ENCODE results near the gene DNAH8.
A peak's percentile ranks its signal among the peaks of the same experiment; 100 is the strongest.

The DNAH8 gene

DNA sequence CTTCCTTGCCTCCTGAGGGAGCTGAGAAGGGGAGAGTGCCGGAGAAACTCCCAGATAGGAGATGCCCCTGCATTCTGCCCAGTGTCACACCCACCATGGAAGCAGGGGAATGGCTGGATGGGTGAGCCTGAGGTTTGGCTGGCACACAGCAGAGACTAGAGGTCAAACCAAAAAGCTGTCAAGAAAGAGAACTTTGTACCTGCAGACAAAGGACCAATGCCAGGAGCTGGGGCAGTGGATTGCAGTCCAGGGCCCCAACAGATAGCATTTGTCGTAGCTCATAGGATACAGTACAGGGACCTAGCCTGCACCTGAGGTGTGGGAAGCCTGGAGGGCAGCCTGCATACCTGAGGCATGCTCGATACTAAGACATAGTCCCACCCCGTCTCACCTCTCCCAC lies 227.3 kb downstream of the DNAH8 start:
- Histone ChIP-seq H3K4me1 (no peaks in the 10 kb centered on the region), H3K27me3 (ENCODE audit: low read depth) (no peaks in the 10 kb centered on the region), H3K9me3 (no peaks in the 10 kb centered on the region), H3K36me3 (replicated peaks) (no peaks in the 10 kb centered on the region), H3K4me3 (no peak overlapping the region)
- DNase-seq (ENCODE audit: low spot score in 2 of 2), result no peak
- in situ Hi-C loops (cut with MboI; ENCODE audit: low sequenced_read_pairs), result no loop called here

DNA sequence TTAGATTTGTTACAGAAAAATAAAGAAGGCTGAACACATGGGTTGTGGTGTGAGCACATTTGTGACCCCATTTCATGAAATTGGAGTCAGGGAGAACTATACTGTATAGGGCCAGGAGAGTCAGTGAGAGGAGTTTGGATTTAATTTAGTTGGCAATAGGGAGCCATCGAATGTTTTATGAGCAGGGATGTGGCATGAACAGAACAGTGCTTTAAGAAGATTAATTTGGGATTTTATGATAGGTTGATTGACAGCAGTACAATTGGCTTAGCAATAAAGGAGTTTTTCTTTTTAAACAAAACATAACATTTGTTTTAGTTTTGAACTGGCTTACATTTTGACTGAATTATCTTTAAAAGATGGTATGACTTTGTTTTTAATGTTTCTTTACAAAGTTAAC lies 227.9 kb downstream of the DNAH8 start:
- H3K9me3 ChIP-seq, result no peaks in the 10 kb centered on the region
- H3K4me1 ChIP-seq, result no peaks in the 10 kb centered on the region
- H3K36me3 ChIP-seq (replicated peaks), result no peaks in the 10 kb centered on the region
- H3K27me3 ChIP-seq (ENCODE audit: low read depth), result no peaks in the 10 kb centered on the region
- H3K4me3 ChIP-seq, result no peak overlapping the region
- in situ Hi-C loops (cut with MboI; ENCODE audit: low sequenced_read_pairs), result no loop called here
- DNase-seq (ENCODE audit: low spot score in 2 of 2), result no peak

DNA sequence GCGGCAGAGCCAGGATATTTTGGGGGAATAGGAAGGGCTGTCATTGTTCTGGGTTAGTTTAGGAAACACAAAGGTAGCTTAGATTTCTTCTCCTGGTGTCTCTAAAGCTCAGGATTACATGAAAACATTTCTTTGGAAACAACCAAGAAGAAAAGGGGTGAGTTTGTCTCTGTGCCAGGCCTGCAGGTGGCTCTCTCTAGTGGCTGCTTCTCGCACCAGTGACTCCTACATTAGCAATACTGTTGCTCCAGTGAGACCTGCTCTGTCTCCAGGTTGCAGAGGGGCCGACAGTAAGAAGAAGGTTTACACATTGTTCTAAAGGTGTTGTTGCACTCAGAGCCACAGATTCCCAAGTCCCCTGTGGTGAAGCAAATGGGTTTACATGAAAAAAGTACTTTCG lies 228.9 kb downstream of the DNAH8 start:
- DNase-seq (ENCODE audit: low spot score in 2 of 2), result no peak
- H3K4me1 ChIP-seq, result no peaks in the 10 kb centered on the region

DNA sequence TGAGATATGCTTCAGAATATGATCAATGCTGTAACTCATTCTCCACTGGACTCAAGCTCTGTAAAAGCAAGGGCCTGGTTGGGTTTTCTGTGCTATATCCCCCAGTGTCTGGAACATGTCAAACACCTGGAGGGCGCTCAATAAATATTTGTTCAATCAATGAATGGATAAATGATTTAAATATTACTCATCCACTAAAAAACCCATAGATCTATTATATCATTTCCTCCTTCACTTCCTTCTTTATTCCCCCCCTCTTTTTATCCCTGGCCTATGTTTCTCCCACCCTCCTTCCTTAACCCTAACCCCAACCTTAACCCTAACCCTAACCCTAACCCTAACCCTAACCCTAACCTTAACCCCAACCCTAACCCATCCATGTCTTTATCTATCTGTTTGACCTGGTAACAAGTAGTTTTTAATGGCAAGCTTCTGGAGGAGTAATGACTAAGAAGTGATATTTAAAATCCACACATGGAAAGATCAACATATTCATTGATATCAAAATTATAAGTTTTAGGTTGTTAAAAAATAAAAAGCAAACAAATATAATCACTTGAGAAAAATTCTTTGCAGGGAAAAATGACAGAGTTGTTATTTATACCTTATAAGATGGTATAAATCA lies 229.7 kb downstream of the DNAH8 start:
- H3K4me3 ChIP-seq, result no peak overlapping the region
- no peaks in the 10 kb centered on the region for H3K4me1 ChIP-seq
- no peaks in the 10 kb centered on the region for H3K36me3 ChIP-seq (replicated peaks)
- H3K27me3 ChIP-seq (ENCODE audit: low read depth), result no peaks in the 10 kb centered on the region
- in situ Hi-C loops (cut with MboI; ENCODE audit: low sequenced_read_pairs), result no loop called here
- DNase-seq (ENCODE audit: low spot score in 2 of 2), result no peak
- H3K9me3 ChIP-seq, result no peaks in the 10 kb centered on the region

More for the DNA sequence above, 228.9 kb downstream of the DNAH8 start:
- Histone ChIP-seq H3K4me3 (no peak overlapping the region), H3K27me3 (ENCODE audit: low read depth) (no peaks in the 10 kb centered on the region), H3K36me3 (replicated peaks) (no peaks in the 10 kb centered on the region), H3K9me3 (no peaks in the 10 kb centered on the region)
- in situ Hi-C loops (cut with MboI; ENCODE audit: low sequenced_read_pairs), result no loop called here

DNA sequence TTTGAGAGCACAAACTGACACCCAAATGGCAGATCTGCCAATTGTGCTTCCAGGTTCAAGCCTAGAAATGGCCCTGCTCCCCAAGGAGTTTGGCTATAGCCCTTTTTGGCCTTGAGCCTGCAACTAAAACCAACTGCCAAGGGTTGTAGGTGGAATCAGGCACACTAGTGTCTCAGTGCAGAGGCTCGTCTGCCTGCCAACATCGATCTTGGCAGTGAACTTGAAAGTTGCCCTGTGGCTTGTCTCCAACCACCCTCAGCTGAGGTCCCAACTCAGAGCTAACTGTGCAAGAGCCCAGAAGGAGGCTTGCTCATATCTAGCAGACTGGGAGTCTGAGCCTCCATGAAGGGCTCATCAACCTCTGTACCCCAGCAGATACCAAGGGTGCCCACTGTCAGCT lies 240.8 kb downstream of the DNAH8 start:
- in situ Hi-C loops (cut with MboI; ENCODE audit: low sequenced_read_pairs), result no loop called here
- DNase-seq (ENCODE audit: low spot score in 2 of 2), result no peak

DNA sequence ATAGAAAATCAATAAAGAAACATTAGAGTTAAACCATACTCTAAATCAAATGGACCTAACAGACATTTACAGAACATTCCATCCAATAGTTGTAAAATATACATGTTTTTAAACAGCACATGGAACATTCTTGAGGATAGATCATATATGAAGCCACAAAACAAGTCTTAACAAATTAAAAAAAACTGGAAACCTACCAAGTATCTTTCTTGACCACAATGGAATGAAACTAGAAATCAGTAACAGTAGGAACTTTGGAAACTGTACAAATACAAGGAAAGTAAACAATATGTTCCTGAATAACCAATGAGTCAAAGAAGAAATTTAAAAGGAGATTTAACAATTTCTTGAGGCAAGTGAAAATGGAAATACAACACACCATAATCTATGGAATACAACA lies 242.3 kb downstream of the DNAH8 start:
- Histone ChIP-seq H3K27me3 (ENCODE audit: low read depth) (peaks cover 13% of the 10 kb centered on the region; the same call in 1 of the 2 replicates), H3K36me3 (replicated peaks) (no peaks in the 10 kb centered on the region), H3K9me3 (no peaks in the 10 kb centered on the region), H3K4me1 (no peaks in the 10 kb centered on the region), H3K4me3 (no peak overlapping the region)
- DNase-seq (ENCODE audit: low spot score in 2 of 2), result no peak
- in situ Hi-C loops (cut with MboI; ENCODE audit: low sequenced_read_pairs), result no loop called here

More for the DNA sequence above, 240.8 kb downstream of the DNAH8 start:
- Histone ChIP-seq H3K4me3 (no peak overlapping the region), H3K36me3 (replicated peaks) (no peaks in the 10 kb centered on the region), H3K4me1 (no peaks in the 10 kb centered on the region), H3K9me3 (no peaks in the 10 kb centered on the region), H3K27me3 (ENCODE audit: low read depth) (peaks cover 16% of the 10 kb centered on the region; the same call in 1 of the 2 replicates)

DNA sequence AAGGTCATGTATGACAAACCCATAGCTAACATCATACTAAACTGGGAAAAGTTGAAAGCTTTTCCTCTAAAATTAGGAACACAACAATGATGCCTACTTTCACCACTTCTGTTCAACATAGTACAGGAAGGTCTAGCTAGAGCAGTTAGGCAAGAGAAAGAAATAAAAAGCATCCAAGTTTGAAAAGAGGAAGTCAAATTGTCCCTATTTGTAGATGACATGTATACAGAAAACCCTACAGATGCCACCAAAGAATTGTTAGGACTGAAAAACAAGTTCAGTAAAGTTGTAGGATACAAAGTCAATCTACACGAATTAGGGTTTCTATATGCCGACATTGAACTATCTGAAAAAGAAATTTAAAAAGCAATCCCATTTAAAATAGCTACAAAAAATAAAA lies 244.0 kb downstream of the DNAH8 start:
- Histone ChIP-seq H3K36me3 (replicated peaks) (no peaks in the 10 kb centered on the region), H3K4me3 (no peak overlapping the region), H3K27me3 (ENCODE audit: low read depth) (0 out of 2 replicates have a peak, but pooled peaks cover 3% of the 10 kb centered on the region), H3K4me1 (no peaks in the 10 kb centered on the region), H3K9me3 (no peaks in the 10 kb centered on the region)
- no peak for DNase-seq (ENCODE audit: low spot score in 2 of 2)
- in situ Hi-C loops (cut with MboI; ENCODE audit: low sequenced_read_pairs), result no loop called here

DNA sequence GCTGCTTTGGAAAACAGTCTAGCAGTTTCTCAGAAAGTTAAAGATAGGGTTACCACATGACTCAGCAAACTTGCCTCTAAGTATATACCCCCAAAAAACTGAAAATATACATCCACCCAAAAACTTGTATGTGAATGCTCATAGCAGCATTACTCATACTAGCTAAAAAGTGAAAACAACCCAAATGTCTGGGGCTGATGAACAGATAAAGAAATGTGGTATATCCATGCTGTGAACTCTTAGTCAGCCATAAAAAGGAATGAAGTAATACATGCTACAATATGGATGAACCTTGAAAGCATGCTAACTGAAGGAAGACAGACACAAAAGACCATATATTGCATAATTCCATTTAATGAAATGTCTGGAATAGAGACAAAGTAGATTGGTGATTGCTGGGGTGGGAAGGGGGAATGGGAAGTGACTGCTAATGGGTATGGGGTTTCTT lies 253.6 kb downstream of the DNAH8 start:
- no peak for DNase-seq (ENCODE audit: low spot score in 2 of 2)
- in situ Hi-C loops (cut with MboI; ENCODE audit: low sequenced_read_pairs), result no loop called here
- no peaks in the 10 kb centered on the region for H3K27me3 ChIP-seq (ENCODE audit: low read depth)
- H3K4me3 ChIP-seq, result no peak overlapping the region
- H3K9me3 ChIP-seq, result no peaks in the 10 kb centered on the region
- H3K4me1 ChIP-seq, result no peaks in the 10 kb centered on the region
- H3K36me3 ChIP-seq (replicated peaks), result no peaks in the 10 kb centered on the region

DNA sequence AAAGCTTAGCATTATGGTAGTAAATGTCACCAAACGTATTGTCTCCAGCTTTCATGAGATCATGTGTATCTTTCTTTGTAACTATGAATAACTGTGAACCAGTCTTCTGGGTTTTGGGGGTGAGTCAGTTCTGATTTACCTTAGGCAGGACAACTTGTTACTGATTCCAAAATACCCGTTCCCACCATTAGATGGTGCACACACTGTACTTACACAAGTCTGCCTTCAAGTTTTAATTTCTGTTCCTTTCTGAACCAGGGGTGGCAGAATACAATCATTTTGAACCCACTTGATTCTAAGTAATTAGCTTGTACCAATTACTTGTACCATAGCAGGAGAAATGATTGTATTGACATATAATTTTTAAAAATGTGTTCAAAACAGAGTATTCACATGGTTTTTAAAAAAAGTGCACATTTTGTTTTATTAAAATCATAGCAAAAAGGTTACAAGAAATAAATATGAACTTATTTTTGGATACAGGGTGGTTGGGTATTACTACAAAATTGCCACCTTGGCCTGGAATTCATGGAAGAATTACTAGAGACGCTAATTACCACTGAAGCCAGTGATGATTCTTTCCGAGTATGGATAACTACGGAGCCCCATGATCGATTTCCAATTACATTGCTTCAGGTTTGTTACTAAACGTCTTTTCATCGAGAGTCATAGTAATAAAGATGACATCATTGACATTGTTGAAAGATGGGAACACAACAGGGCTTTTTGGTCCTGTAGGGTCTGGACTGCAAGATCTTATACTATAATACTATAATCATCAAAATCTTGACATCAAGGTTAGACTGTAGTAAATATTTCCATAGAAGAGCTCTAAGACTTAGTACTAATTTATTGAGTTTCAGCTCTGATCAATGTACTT lies 258.3 kb downstream of the DNAH8 start:
- peaks cover 6% of the 10 kb centered on the region; the same call in 1 of the 2 replicates for H3K27me3 ChIP-seq (ENCODE audit: low read depth)
- peak; percentile 35 to 63 for DNase-seq (ENCODE audit: low spot score in 2 of 2)

DNA sequence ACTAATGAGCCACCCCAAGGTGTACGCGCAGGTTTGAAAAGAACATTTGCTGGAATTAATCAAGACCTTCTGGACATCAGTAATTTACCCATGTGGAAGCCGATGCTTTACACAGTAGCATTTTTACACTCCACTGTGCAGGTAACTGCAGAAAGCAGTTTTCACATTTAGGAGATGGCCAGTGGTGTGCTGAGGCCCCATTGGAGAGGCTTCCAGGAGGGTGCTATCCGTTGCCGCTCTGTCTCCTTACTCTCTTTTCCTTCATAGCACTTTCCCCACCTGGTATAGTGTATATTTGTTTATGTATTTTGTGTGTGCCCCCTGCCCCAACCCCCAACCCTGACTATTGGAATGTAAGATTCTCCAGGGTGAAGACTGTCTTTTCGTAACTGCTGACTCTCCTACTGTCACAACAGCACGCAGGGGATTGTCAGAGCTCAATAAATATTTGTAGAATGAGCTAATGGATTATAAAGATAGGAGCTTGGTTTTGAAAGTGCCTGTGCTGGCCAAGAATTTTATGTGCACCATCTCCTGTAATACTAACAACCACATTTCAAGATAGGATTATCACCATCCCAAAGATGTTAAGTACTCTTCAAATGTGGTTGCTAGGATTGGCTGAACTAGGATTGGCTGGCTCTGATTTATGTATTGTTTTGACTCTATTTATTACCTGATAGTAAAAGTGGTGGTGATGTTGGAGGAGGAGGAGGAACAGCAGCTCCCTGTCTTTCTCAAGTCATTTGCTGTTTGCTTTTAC lies 259.5 kb downstream of the DNAH8 start:
- Histone ChIP-seq H3K4me3 (no peak overlapping the region), H3K4me1 (no peaks in the 10 kb centered on the region), H3K36me3 (replicated peaks) (no peaks in the 10 kb centered on the region), H3K9me3 (no peaks in the 10 kb centered on the region), H3K27me3 (ENCODE audit: low read depth) (peaks cover 9% of the 10 kb centered on the region; the same call in 1 of the 2 replicates)
- no peak for DNase-seq (ENCODE audit: low spot score in 2 of 2)
- in situ Hi-C loops (cut with MboI; ENCODE audit: low sequenced_read_pairs), result loop anchor here (10.0 kb wide), 1 partner anchor 330 kb away; no protein-coding TSS in a partner anchor

More for the DNA sequence above, 258.3 kb downstream of the DNAH8 start:
- H3K36me3 ChIP-seq (replicated peaks), result no peaks in the 10 kb centered on the region
- H3K9me3 ChIP-seq, result no peaks in the 10 kb centered on the region
- no peaks in the 10 kb centered on the region for H3K4me1 ChIP-seq
- H3K4me3 ChIP-seq, result no peak overlapping the region
- in situ Hi-C loops (cut with MboI; ENCODE audit: low sequenced_read_pairs), result loop anchor here (10.0 kb wide), 1 partner anchor 331 kb away; no protein-coding TSS in a partner anchor

DNA sequence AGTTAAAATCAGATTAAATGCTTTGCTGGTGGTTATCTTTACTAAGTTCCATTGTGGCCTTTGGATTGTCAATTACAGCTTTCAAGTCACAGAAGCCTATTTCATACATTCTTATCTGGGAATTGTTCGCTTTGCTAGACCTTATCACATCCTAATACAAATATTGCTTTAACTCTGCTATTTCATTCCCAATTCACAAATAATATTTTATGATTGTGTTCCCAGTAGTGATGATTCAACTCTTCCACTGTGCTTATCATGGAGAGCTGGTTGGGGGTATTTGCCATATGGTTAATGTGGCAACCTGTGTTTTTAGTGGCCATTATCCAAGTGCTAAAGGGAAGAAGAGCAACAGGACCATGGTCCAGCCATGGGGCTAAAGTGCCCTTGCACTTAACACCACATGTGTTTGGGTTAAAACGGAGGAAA lies 260.5 kb downstream of the DNAH8 start:
- H3K4me3 ChIP-seq, result no peak overlapping the region
- DNase-seq (ENCODE audit: low spot score in 2 of 2), result no peak
- no peaks in the 10 kb centered on the region for H3K9me3 ChIP-seq
- in situ Hi-C loops (cut with MboI; ENCODE audit: low sequenced_read_pairs), result loop anchor here (10.0 kb wide), 1 partner anchor 329 kb away; no protein-coding TSS in a partner anchor
- H3K4me1 ChIP-seq, result no peaks in the 10 kb centered on the region
- H3K27me3 ChIP-seq (ENCODE audit: low read depth), result peaks cover 9% of the 10 kb centered on the region; the same call in 1 of the 2 replicates
- H3K36me3 ChIP-seq (replicated peaks), result no peaks in the 10 kb centered on the region

DNA sequence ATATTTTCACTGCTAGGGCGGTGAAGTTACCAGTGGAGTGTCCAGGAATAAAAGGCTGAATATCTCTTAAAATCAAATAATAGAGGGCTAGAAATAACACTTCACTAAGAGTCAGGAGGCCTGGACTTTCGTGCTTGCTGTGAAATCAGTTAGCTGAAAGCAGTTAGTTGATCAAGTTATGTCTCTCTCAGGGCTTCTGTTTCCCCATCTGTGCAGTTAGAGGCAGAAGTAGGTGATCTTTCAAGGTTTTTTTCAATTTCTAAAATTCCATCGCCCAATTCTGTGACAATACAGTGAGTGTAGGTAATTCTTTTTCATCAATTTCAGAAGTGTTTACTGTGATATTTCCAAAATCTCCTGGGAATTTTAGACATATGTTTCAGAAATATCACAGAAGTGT lies 260.9 kb downstream of the DNAH8 start:
- in situ Hi-C loops (cut with MboI; ENCODE audit: low sequenced_read_pairs), result loop anchor here (10.0 kb wide), 1 partner anchor 329 kb away; no protein-coding TSS in a partner anchor
- no peaks in the 10 kb centered on the region for H3K36me3 ChIP-seq (replicated peaks)
- H3K4me3 ChIP-seq, result no peak overlapping the region
- H3K9me3 ChIP-seq, result no peaks in the 10 kb centered on the region
- peaks cover 9% of the 10 kb centered on the region; the same call in 1 of the 2 replicates for H3K27me3 ChIP-seq (ENCODE audit: low read depth)
- no peaks in the 10 kb centered on the region for H3K4me1 ChIP-seq
- DNase-seq (ENCODE audit: low spot score in 2 of 2), result no peak

DNA sequence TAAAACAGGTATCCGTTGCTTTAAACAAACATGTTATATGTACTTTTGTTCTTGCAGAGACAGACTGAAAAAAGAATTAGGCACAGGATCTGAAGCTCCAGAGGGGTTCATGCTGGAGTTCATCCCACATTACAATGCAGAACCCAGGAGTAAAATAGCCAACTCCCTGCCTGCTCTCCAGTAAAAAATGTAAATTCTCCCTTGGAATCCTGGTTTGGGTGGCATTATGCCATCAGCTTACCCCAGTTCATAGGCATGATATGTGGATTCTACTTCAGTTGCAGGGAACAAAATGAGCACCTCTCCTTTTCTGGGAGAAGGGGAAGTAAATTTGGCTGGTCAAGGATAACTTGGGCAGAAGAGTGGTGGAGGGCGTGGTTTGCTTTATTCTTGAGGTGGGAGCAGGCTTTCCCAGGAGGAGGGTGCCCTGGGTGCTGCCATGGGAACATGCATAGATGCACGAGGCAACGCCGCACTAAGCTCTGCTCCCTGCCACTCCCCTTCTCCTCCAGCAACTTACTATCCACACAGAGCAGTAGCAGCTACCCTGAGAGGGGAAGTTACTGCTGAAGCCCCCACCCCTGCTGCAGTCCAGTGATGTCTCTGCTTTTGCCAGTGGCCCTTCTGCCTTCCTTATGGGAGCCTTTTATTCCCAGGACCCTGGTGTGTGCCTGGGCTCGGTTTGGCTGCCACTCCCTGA lies 261.8 kb downstream of the DNAH8 start:
- no peak for DNase-seq (ENCODE audit: low spot score in 2 of 2)
- peaks cover 9% of the 10 kb centered on the region; the same call in 1 of the 2 replicates for H3K27me3 ChIP-seq (ENCODE audit: low read depth)
- in situ Hi-C loops (cut with MboI; ENCODE audit: low sequenced_read_pairs), result loop anchor here (10.0 kb wide), 1 partner anchor 328 kb away; no protein-coding TSS in a partner anchor

More for the DNA sequence above, 261.8 kb downstream of the DNAH8 start:
- no peaks in the 10 kb centered on the region for H3K36me3 ChIP-seq (replicated peaks)
- H3K4me1 ChIP-seq, result no peaks in the 10 kb centered on the region
- H3K4me3 ChIP-seq, result no peak overlapping the region
- H3K9me3 ChIP-seq, result no peaks in the 10 kb centered on the region
